Small intestine (tissue), 7 donors: ENCODE data around the gene CRKL. TPM values are rescaled to one million over a fixed set of nuclear protein-coding genes. Genes with fewer than 3 reads are reported as not detected.
"Not testable (repeated sequence)": the region's sequence is repeated elsewhere in the genome, so short reads cannot be mapped to it uniquely, and the experiment has no call there.

Experiments used
- DNase-seq, 2 donors: peaks; one replicate each; pipeline versions ENCODE4 v3.0.0 to v3.0.0-alpha.2; 2013
- FAIRE-seq: peaks from 2 replicates; lab custom pipeline; 2012; peaks lifted over from hg19 to GRCh38; lab: Jason Lieb, UNC
- H3K27ac ChIP-seq, 3 donors: one replicate each; pipeline ENCODE4 v1.5.1; 2013; ENCODE audit warnings: low read length in 2 of 3, mild to moderate bottlenecking in 2 of 3, control low read depth in 1 of 3, inconsistent platforms in 1 of 3, low read depth in 1 of 3, moderate library complexity in 1 of 3
- H3K27me3 ChIP-seq, 3 donors: one replicate each; pipeline ENCODE4 v1.6.1; 2013; ENCODE audit warnings: low read length in 3 of 3, inconsistent platforms in 1 of 3; ENCODE audit not compliant: control insufficient read depth in 3 of 3, insufficient read depth in 3 of 3
- H3K36me3 ChIP-seq, 3 donors: one replicate each; pipeline ENCODE4 v1.6.1; 2013; ENCODE audit warnings: low read length in 3 of 3, inconsistent platforms in 1 of 3, low read depth in 1 of 3, mild to moderate bottlenecking in 1 of 3, moderate library complexity in 1 of 3; ENCODE audit not compliant: control insufficient read depth in 3 of 3, insufficient read depth in 2 of 3
- H3K4me1 ChIP-seq, 3 donors: one replicate each; pipeline ENCODE4 v1.6.1; 2013; ENCODE audit warnings: low read length in 2 of 3, inconsistent platforms in 1 of 3, low read depth in 1 of 3, mild to moderate bottlenecking in 1 of 3, moderate library complexity in 1 of 3; ENCODE audit not compliant: control insufficient read depth in 3 of 3, insufficient read depth in 2 of 3
- H3K4me3 ChIP-seq, 3 donors: one replicate each; pipeline ENCODE4 v1.5.1; 2013; ENCODE audit warnings: low read length in 3 of 3, control low read depth in 1 of 3, inconsistent platforms in 1 of 3, low read depth in 1 of 3, mild to moderate bottlenecking in 1 of 3, moderate library complexity in 1 of 3
- H3K9me3 ChIP-seq, 2 donors: one replicate each; pipeline ENCODE4 v1.6.1; 2013; ENCODE audit warnings: low read depth in 1 of 2, low read length in 1 of 2; ENCODE audit not compliant: control insufficient read depth in 2 of 2, insufficient read depth in 1 of 2
- WGBS, 3 donors: extraction: QIAGEN DNeasy Blood & Tissue Kit; methylation state at CpG; one replicate each; pipeline ENCODE4 v1.1.7; 2013; 5-methylcytosine and 5-hydroxymethylcytosine counted together
- polyA plus RNA-seq, 4 donors: library from polyadenylated mRNA; stranded (reverse) in 3 of 4; unstranded in 1 of 4; fragments of 200-250 nt in 3 of 4; fragments of 120-200 nt in 1 of 4; gene quantifications; one replicate each; pipeline versions ENCODE4 v1.2.1 to v1.2.3, GENCODE V29; 2013
- donor health status: healthy with polysubstance abuse.
- donor health status: control.
- donor health status: control.
- donor health status: Bipolar disorder and iron deficiency.
- donor health status: healthy.

The CRKL gene
- polyA plus RNA-seq, 4 donors: 18.6 to 57.8 (median 22.0) TPM

DNA sequence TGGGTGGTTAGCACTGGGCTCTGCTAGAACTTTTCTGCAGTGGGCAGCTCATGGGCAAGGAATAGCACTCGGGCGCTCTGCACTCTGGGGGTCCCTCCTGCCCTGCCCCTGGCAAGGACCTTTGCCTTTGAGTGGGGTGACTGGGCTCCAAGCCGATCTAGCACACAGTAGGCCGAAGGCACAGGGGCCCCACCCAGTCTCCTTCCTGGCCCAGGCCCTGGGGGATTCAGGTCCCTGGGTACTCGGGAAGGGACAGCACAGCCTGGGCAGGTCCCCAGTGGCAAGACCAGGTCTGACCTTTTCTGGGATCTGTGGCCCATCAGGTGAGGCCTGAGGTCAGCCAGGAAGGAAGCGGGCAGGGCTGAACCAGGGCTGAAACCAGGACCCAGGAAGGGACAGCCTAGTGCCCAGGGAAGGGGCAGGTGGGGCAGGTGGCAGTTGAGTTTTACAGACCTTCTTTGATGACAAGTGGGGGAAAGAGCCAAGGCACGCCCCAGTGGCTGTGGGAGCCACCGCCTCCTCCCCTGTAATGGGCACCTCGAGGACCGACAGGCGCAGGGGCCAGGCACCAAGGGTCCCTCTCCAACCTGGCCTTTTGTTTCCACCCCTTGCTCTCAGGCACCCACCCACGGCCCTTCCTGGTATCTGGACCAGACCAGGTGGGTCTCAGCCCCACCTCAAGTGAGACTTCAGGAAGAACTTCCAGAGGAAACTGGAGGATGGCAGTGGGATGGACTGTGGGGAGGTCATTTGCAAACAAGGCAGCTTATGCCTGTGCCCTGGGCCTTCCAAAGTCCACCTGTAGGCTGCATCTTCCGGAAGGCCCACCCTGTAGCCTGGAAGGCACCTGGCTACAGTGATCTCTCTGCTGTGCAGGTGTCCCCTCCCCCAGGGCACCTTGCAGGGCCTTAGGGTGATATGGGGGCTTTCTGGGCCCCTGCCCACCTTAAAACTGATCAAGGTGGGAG, 49.0 kb downstream of the CRKL start:
- DNase-seq (no peak), FAIRE-seq (no peak)
- no peaks in the 10 kb centered on the region for H3K9me3 ChIP-seq
- WGBS, 3 donors: 28 to 70% (median 52%) methylated on average over 13 of the region's 13 CpGs
- H3K27ac ChIP-seq: no peak overlapping the region
- H3K36me3 ChIP-seq: no peaks in the 10 kb centered on the region
- H3K4me1 ChIP-seq: peaks cover 0 to 22% (median 0%) of the 10 kb centered on the region in 3 donors
- no peak overlapping the region for H3K4me3 ChIP-seq
- peaks cover 0 to 13% (median 3%) of the 10 kb centered on the region in 3 donors for H3K27me3 ChIP-seq

DNA sequence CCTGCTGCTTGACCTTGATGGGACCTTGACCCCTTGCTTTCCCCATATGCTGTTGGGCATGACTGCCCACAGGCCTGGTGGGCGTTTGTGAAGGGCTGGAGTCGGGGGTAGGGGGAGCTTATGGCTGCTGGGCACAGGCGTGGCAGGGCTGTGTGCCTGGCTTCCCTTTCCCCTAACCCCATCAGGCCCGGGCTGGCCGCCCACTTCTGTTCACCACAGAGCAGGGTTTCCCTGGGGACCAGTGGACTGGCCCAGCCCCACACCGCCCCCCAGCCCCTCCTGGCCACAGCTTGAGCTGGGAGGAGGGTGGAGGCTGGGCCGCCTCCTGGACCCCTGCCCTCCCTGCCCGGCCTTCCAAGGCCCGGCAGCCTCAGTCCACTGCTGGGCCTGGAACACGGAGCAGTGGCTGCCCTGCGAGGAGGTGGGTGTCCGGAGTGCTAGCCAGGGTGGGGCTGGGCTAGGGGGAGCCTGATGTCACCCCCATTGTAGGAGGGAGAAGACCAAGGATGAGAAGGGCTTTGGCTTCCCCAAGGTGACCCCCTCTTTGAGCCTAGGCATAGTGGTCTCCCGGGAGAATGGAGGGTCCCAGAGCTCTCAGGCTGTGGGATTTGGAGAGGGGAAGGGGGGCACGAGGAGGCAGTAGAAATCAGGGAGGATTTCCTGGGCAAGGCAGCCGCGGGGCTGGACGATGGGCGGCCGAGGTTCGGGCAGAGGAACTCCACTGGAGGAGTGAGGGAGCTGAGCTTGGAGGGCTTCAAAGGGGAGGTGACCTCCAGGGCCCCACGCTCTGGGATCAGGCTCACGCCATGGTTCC, 49.9 kb downstream of the CRKL start, which contains the start of gene AIFM3:
Gene AIFM3, plus strand, starts transcription at position 373 of the 814 bp plus-strand sequence. CDS start 690 bp downstream, outside the sequence.
- H3K4me3 ChIP-seq: no peak within 1 kb of the TSS
- FAIRE-seq: no peak
- H3K9me3 ChIP-seq: no peaks in the 10 kb centered on the region
- no peak within 1 kb of the TSS for H3K27ac ChIP-seq
- 72% methylated on average over 21 to 22 of the region's 22 CpGs for WGBS, 3 donors
- H3K27me3 ChIP-seq: peaks cover 0 to 13% (median 3%) of the 10 kb centered on the region in 3 donors
- H3K4me1 ChIP-seq: peaks cover 0 to 16% (median 0%) of the 10 kb centered on the region in 3 donors
- no peaks in the 10 kb centered on the region for H3K36me3 ChIP-seq
- no peak for DNase-seq

DNA sequence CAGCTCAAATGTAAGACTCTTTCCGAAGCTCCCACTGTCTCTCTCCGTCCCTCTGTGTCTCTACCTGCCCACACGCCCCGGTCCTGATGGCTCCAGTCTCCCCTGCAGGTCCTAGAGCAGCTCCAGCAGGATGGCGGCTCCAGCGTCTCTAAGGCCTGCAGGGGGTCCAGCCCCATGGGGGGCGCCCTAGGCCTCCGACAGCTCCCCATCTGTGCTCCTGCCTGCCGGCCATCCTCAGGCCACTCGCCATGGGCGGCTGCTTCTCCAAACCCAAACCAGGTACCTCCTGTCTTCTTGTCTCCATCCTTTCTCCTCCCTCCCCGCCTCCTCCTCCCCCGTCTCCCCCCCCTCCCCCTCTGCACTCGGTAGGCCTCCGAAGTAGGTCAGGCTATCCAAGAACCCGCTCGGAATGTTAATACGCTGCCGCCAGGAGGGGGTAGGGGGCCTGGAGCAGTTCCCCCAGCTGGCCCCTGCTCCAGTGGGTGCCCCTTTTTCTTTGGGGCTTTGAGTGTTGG, 50.5 kb downstream of the CRKL start:
- no peak overlapping the region for H3K27ac ChIP-seq
- H3K27me3 ChIP-seq: peaks cover 0 to 13% (median 3%) of the 10 kb centered on the region in 3 donors
- no peaks in the 10 kb centered on the region for H3K9me3 ChIP-seq
- 67 to 84% (median 80%) methylated on average over 16 to 19 of the region's 19 CpGs for WGBS, 3 donors
- peaks cover 0 to 16% (median 0%) of the 10 kb centered on the region in 3 donors for H3K4me1 ChIP-seq
- H3K4me3 ChIP-seq: no peak overlapping the region
- H3K36me3 ChIP-seq: no peaks in the 10 kb centered on the region
- DNase-seq (no peak), FAIRE-seq (no peak)

DNA sequence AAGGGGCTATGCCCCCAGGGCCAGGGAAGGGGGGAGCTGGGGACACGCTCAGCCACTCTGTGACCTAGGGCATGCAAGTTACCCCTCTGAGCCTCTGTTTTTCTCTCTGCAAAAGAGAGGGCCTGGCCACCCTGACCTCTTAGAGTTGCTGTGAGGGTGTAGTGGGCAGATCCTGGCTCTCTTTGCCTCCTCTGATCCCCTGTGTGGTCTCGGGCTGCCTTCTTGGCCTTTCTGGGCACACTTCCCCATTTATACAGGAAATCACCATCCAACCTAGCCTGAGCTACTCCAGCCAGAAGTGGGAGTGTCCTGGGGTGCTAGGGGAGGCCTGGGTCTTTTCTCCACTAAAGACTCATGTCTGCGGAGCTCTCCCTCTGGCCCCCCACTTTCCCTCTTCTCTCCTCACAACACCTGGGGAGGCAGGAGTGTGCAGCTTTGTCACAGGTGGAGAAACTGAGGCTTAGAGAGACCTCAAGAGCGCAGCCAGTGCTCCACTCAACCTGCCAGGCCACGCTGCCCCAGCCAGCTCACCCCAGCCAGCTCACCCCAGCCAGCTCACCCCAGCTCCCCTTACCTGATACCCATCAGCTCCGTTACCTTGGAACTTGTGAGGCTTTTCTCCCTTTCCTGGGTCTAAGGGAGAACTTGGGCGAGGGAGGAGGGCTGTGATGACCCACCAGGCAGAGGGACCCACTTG, 51.2 kb downstream of the CRKL start:
- no peaks in the 10 kb centered on the region for H3K9me3 ChIP-seq
- H3K4me1 ChIP-seq: peaks cover 0 to 16% (median 0%) of the 10 kb centered on the region in 3 donors
- peaks cover 0 to 13% (median 3%) of the 10 kb centered on the region in 3 donors for H3K27me3 ChIP-seq
- no peak overlapping the region for H3K4me3 ChIP-seq
- 85 to 88% (median 86%) methylated on average over 6 to 7 of the region's 7 CpGs for WGBS, 3 donors
- H3K27ac ChIP-seq: no peak overlapping the region
- DNase-seq (no peak), FAIRE-seq (no peak)
- no peaks in the 10 kb centered on the region for H3K36me3 ChIP-seq

DNA sequence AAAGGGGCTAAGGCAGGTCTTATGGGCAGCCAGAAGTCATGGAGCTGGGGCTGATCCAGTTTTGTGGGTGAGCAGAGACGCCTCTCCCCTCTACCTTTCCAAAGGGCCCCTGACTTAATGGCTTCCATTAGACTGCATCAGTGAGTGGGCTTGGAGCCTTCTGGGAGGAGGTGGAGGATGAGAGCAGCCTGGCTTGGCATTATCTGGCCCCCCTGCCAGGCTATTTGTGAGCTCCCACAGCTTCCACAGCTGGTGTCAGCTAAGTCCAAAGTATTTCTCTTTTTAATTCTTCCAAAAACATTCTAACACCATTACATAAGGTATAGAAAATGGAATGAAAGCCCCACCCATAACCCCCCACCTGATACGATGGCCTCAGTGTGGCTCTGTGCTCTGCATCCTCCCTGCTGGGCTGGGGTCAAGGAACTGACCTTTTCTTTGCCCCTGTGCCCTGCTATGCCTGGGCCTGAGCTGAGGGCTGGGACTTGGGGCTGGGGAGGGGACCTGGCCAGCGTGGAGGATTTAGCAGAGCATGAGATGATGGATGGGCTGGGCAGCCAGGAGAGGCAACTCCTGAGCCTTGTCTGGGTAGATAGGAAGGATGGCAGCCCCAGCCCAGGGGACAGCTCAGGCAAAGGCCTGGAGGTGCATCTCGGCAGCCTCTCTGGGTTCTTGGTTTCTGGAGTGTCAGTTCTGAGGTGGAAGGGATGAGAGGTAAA, 53.9 kb downstream of the CRKL start:
- no peak overlapping the region for H3K4me3 ChIP-seq
- no peaks in the 10 kb centered on the region for H3K9me3 ChIP-seq
- H3K27ac ChIP-seq: no peak overlapping the region
- H3K4me1 ChIP-seq: no peaks in the 10 kb centered on the region
- FAIRE-seq (no peak), DNase-seq (no peak)
- no peaks in the 10 kb centered on the region for H3K27me3 ChIP-seq
- WGBS, 3 donors: 65 to 80% (median 76%) methylated on average over 4 of the region's 4 CpGs
- no peaks in the 10 kb centered on the region for H3K36me3 ChIP-seq

DNA sequence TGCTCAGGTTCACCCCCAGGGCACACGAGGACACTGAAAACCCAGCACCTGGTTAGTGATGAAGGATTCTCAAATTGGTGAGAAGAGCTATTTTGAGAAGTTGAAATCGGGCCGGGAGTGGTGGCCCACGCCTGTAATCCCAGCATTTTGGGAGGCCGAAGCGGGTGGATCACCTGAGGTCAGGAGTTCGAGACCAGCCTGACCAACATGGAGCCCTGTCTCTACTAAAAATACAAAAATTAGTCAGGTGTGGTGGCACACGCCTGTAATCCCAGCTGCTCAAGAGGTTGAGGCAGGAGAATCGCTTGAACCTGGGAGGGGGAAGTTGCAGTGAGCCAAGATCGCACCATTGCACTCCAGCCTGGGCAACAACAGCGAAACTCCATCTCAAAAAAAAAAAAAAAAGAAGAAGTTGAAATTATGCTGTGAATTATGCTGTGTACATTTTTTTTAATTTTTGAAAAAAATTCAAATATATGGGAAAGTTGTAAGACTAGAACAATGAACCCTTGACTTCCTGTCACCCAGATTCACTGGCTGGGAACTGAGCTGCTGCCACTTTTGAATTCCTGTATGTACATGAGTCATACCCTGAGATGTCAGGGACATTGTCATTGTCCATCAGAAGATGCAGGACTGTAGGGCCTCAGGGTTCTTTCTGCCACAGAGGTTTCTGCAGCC, 54.9 kb downstream of the CRKL start:
- not testable (repeated sequence) for H3K4me1 ChIP-seq, DNase-seq, H3K4me3 ChIP-seq, H3K27me3 ChIP-seq, H3K27ac ChIP-seq, H3K9me3 ChIP-seq, FAIRE-seq, H3K36me3 ChIP-seq
- 77 to 83% (median 82%) methylated on average over 11 of the region's 11 CpGs for WGBS, 3 donors

DNA sequence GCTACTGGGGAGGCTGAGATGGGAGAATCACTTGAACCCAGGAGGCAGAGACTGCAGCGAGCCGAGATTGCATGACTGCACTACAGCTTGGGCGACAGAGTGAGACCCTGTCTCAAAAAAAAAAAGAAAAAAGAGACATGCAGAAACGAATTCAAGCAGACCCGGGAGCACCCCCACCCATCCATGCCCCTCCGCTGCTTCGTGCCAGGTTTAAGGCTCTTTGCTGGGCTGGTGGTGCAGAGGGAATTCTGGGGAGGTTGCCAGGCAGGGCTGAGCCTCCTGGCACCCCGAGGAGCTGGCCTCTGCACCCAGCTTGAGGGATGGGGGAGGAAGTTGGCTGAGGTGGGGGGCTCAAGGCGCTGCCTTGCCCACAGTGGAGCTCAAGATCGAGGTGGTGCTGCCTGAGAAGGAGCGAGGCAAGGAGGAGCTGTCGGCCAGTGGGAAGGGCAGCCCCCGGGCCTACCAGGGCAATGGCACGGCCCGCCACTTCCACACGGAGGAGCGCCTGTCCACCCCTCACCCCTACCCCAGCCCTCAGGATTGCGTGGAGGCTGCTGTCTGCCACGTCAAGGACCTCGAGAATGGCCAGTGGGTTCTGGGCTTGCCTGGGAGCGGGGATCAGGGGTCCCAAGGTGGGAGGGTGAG, 55.8 kb downstream of the CRKL start:
- Histone ChIP-seq H3K27ac (no peak overlapping the region), H3K36me3 (no peaks in the 10 kb centered on the region), H3K4me3 (no peak overlapping the region), H3K27me3 (no peaks in the 10 kb centered on the region), H3K4me1 (no peaks in the 10 kb centered on the region), H3K9me3 (no peaks in the 10 kb centered on the region)
- no peak for FAIRE-seq
- DNase-seq: no peak
- 73 to 79% (median 78%) methylated on average over 14 to 21 of the region's 21 CpGs for WGBS, 3 donors
